Hippocampal formation (tissue), 2 donors: ENCODE data around the gene PRR36.

Experiments used
- DNase-seq, 2 donors: peaks; one replicate each; lab custom pipeline; 2025; lab: John Stamatoyannopoulos, UW

PRR36 gene

DNA sequence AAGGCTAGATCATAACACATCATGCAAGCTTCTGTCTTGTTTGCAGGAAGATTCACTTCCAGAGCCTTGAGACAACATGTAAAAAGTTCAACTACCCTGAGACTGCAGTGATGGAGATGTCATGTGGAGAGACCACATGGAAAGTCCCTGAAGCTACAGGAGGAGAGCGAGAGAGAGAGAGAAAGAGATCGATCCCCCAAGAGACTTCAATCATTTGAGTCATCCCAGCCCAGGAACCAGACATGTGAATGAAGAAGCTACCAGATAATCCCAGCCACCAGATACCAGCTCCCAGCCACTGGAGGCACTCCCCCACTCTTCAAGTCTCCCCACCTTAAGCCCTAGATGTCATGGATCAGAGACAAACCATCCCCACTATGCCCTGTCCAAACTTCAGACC is 54.9 kb downstream of the PRR36 start:
- DNase-seq, result no peak

DNA sequence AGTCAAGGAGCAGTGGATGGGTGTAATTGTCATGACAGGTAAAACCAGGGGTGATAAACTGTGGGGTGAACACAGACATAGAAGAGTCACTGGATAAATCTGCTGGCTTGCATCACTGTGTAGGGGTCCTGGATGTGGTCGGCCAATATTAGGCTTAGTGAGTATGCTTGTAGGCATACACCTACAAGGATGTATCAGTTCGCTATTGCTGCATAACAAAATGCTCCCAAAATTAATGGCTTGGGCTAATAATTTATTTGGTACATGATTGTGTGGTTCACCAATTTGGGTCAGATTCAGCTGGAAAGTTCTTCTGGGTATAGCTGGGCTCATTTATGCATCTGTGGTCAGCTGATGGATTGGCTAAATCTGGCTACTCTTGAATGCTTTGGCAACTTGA is 55.4 kb downstream of the PRR36 start:
- no peak for DNase-seq
